SK-N-SH treated with all-trans-retinoic acid at 6 μM for 48 hours (cell line): ENCODE results near the gene EMCN.

Source experiments
- ATAC-seq: fragments of 200-7000 bp; cut with Tn5 transposase; 3 replicates; pipeline ENCODE4 v1.9.1; 2020; ENCODE audit warnings: mild to moderate bottlenecking, moderate library complexity
- ESRRG ChIP-seq: fragments of 250-450 bp; sonication (Bioruptor Pico); IDR thresholded peaks from 2 replicates; pipeline ENCODE4 v1.6.1; 2021; ENCODE audit warnings: mild to moderate bottlenecking
- RARB ChIP-seq: fragments of 250-450 bp; sonication (Bioruptor Pico); IDR thresholded peaks from 2 replicates; pipeline ENCODE4 v1.8.0; 2021; ENCODE audit warnings: mild to moderate bottlenecking, moderate library complexity
- SNAI2 ChIP-seq: fragments of 250-450 bp; sonication (Bioruptor Pico); IDR thresholded peaks from 2 replicates; pipeline ENCODE4 v1.5.0; 2020; ENCODE audit warnings: mild to moderate bottlenecking, moderate library complexity
- TCF4 ChIP-seq: fragments of 250-450 bp; sonication (Bioruptor Pico); IDR thresholded peaks from 2 replicates; pipeline ENCODE4 v1.8.0; 2021; ENCODE audit warnings: mild to moderate bottlenecking, moderate library complexity, borderline replicate concordance
- TOX ChIP-seq: fragments of 250-450 bp; sonication (Bioruptor Pico); IDR thresholded peaks from 2 replicates; pipeline ENCODE4 v1.8.0; 2021; ENCODE audit warnings: mild to moderate bottlenecking, moderate library complexity, borderline replicate concordance
- ZC3H10 ChIP-seq: fragments of 250-450 bp; sonication (Bioruptor Pico); IDR thresholded peaks from 2 replicates; pipeline ENCODE4 v1.5.1; 2021; ENCODE audit warnings: mild to moderate bottlenecking, moderate library complexity
- ZFP3 ChIP-seq: fragments of 250-450 bp; sonication (Bioruptor Pico); IDR thresholded peaks from 2 replicates; pipeline ENCODE4 v1.5.0; 2020; ENCODE audit warnings: mild to moderate bottlenecking, moderate library complexity
- ZFP30 ChIP-seq: fragments of 450-650 bp; formaldehyde crosslinking; IDR thresholded peaks from 2 replicates; pipeline ENCODE4 v1.5.0; 2022; ENCODE audit warnings: mild to moderate bottlenecking, moderate library complexity
- ZNF70 ChIP-seq: fragments of 450-650 bp; formaldehyde crosslinking; IDR thresholded peaks from 2 replicates; pipeline ENCODE4 v1.5.0; 2020; ENCODE audit warnings: mild to moderate bottlenecking, moderate library complexity
- TF ChIP-seq, protein P1 (sequence below): fragments of 250-450 bp; sonication (Bioruptor Pico); IDR thresholded peaks from 2 replicates; pipeline ENCODE4 v1.5.0; 2020; ENCODE audit warnings: mild to moderate bottlenecking, moderate library complexity
- TF ChIP-seq, protein P2 (sequence below): fragments of 250-450 bp; sonication (Bioruptor Pico); IDR thresholded peaks from 2 replicates; pipeline ENCODE4 v1.8.0; 2021; ENCODE audit warnings: low read depth, mild to moderate bottlenecking, moderate library complexity, borderline replicate concordance
- TF ChIP-seq, protein P3 (sequence below): fragments of 250-450 bp; sonication (Bioruptor Pico); IDR thresholded peaks from 2 replicates; pipeline ENCODE4 v1.5.1; 2021; ENCODE audit warnings: mild to moderate bottlenecking, moderate library complexity

The EMCN gene

GRCh38 chr4:100548200-100548560, 30.4 kb upstream of the EMCN start:
- no peak for ATAC-seq
- TF ChIP-seq TCF4 (no peak), RARB (CRISPR knock-in tag) (no peak), TOX (CRISPR knock-in tag) (no peak), ZNF70 (CRISPR knock-in tag) (no peak), ZFP3 (CRISPR knock-in tag) (no peak)
- TF ChIP-seq, protein P1, sequence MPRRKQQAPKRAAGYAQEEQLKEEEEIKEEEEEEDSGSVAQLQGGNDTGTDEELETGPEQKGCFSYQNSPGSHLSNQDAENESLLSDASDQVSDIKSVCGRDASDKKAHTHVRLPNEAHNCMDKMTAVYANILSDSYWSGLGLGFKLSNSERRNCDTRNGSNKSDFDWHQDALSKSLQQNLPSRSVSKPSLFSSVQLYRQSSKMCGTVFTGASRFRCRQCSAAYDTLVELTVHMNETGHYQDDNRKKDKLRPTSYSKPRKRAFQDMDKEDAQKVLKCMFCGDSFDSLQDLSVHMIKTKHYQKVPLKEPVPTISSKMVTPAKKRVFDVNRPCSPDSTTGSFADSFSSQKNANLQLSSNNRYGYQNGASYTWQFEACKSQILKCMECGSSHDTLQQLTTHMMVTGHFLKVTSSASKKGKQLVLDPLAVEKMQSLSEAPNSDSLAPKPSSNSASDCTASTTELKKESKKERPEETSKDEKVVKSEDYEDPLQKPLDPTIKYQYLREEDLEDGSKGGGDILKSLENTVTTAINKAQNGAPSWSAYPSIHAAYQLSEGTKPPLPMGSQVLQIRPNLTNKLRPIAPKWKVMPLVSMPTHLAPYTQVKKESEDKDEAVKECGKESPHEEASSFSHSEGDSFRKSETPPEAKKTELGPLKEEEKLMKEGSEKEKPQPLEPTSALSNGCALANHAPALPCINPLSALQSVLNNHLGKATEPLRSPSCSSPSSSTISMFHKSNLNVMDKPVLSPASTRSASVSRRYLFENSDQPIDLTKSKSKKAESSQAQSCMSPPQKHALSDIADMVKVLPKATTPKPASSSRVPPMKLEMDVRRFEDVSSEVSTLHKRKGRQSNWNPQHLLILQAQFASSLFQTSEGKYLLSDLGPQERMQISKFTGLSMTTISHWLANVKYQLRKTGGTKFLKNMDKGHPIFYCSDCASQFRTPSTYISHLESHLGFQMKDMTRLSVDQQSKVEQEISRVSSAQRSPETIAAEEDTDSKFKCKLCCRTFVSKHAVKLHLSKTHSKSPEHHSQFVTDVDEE (CRISPR knock-in tag), result no peak
- TF ChIP-seq, protein P2, sequence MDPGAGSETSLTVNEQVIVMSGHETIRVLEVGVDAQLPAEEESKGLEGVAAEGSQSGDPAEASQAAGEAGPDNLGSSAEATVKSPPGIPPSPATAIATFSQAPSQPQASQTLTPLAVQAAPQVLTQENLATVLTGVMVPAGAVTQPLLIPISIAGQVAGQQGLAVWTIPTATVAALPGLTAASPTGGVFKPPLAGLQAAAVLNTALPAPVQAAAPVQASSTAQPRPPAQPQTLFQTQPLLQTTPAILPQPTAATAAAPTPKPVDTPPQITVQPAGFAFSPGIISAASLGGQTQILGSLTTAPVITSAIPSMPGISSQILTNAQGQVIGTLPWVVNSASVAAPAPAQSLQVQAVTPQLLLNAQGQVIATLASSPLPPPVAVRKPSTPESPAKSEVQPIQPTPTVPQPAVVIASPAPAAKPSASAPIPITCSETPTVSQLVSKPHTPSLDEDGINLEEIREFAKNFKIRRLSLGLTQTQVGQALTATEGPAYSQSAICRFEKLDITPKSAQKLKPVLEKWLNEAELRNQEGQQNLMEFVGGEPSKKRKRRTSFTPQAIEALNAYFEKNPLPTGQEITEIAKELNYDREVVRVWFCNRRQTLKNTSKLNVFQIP (CRISPR knock-in tag), result no peak

DNA sequence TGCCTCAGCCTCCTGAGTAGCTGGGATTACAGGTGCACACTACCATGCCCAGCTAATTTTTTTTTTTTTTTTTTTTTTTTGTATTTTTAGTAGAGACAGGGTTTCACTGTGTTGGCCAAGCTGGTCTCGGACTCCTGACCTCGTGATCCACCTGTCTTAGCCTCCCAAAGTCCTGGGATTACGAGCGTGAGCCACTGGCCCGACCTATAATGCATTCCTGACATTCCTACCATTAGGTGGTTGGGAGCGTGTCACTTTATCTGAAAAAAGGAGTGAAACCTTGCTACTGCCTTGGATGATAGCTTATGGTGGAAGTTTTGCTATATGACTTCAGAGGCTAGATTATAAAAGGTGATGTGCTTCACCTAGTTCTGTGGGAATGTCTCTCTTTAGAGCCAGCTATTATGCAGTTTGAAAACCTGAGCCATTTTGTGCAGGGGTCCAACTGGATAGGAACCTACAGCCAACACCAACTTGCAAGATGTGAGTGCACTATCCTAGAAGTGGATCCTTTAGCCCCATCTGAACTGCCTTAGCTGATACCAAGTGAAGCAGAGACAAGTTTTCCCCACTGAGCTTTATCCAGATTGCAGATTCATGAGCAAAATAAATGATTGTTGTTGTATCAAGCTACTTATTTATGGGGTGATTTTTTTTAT, 29.8 kb upstream of the EMCN start:
- ATAC-seq, result no peak
- TF ChIP-seq ZFP30 (CRISPR knock-in tag) (no peak), ZFP3 (CRISPR knock-in tag) (no peak), ESRRG (CRISPR knock-in tag) (no peak), RARB (CRISPR knock-in tag) (no peak), SNAI2 (CRISPR knock-in tag) (no peak), TOX (CRISPR knock-in tag) (no peak), TCF4 (no peak), ZC3H10 (CRISPR knock-in tag) (no peak), ZNF70 (CRISPR knock-in tag) (no peak)
- TF ChIP-seq, protein P2 (CRISPR knock-in tag), result no peak
- TF ChIP-seq, protein P3, sequence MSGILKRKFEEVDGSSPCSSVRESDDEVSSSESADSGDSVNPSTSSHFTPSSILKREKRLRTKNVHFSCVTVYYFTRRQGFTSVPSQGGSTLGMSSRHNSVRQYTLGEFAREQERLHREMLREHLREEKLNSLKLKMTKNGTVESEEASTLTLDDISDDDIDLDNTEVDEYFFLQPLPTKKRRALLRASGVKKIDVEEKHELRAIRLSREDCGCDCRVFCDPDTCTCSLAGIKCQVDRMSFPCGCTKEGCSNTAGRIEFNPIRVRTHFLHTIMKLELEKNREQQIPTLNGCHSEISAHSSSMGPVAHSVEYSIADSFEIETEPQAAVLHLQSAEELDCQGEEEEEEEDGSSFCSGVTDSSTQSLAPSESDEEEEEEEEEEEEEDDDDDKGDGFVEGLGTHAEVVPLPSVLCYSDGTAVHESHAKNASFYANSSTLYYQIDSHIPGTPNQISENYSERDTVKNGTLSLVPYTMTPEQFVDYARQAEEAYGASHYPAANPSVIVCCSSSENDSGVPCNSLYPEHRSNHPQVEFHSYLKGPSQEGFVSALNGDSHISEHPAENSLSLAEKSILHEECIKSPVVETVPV, result no peak
- TF ChIP-seq, protein P1 (CRISPR knock-in tag), result no peak

DNA sequence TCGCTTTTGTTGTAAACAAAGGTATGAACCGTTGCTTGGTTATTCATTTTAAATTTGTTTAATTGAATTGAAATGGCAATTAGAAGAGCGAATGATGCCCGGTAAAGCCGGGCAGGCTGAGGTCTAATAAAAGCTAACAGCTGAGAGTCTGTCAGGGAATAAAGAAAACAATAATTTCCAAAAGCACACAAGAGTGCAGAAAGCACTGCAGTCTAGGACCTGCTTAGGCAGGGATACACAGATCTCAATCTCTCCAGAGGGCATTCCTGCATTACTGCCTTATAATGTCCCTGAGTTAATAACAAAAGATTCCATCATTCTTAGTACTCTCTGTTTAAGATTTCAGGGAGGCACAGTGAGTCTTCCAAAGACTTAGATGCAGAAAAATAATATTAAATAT, 27.6 kb upstream of the EMCN start:
- TF ChIP-seq, protein P2 (CRISPR knock-in tag), result no peak
- TF ChIP-seq, protein P3, result no peak
- no peak for ATAC-seq
